ENCODE data around the gene CHRNA7. TPM values are rescaled to one million over a fixed set of nuclear protein-coding genes. Genes with fewer than 3 reads are reported as not detected.

CHRNA7 gene
- total and polyA plus RNA-seq, 9 of the 15 experiments (the other 6 are each of a cell fraction or from before 2014, with no cell fraction given) = 0.04 TPM; not detected in 8

DNA sequence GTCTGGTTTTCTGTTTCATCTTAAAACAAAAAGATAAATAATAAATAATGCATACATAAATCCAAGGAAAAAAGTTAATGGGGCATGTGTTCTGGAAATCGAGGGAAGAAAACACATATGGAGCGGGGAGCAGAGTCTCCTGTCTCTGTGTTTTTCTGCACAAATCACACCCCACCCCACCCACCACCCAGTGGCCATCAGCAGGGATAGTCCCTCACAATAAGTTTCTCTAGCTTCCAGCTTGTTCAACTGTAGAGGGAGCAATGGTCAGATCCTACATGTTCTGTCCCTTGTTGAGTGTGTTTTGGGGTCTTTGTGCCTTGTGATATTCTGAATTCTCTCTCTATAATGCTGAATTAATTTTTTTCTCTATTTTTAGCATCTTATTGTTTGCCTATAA lies 26.8 kb upstream of the CHRNA7 start:
- Histone ChIP-seq H3K9me1 (ENCODE audit: control insufficient read depth, insufficient read depth, low read length) (no peaks in the 10 kb centered on the region), H3K79me2 (ENCODE audit: control insufficient read depth, insufficient read depth, low read length) (no peaks in the 10 kb centered on the region), H2AFZ (ENCODE audit: low read depth, low read length) (no peak overlapping the region), H3K27me3 (ENCODE audit: control insufficient read depth in 2 of 2, insufficient read depth in 2 of 2, low read length in 2 of 2) (no peaks in the 10 kb centered on the region), H3K4me2 (ENCODE audit: insufficient read depth, low read length) (no peak overlapping the region), H3K4me1 (replicated peaks in 1 of 2; ENCODE audit: control insufficient read depth in 2 of 2, insufficient read depth in 2 of 2, low read length in 2 of 2) (no peaks in the 10 kb centered on the region), H3K36me3 (ENCODE audit: control insufficient read depth, insufficient read depth, low read length) (no peaks in the 10 kb centered on the region), H4K20me1 (replicated peaks; ENCODE audit: control insufficient read depth, insufficient read depth, low read length) (no peaks in the 10 kb centered on the region; the same call in 1 of the 2 replicates), H3K4me3 (no peak overlapping the region), H3K9ac (ENCODE audit: insufficient read depth in 1 of 2, low read depth in 2 of 2, low read length in 2 of 2) (no peak overlapping the region), H3K27ac (ENCODE audit: extremely low read depth, low read depth, low read length) (no peak overlapping the region), H3K9me3 (replicated peaks; ENCODE audit: control insufficient read depth, insufficient read depth, low read depth, low read length) (no peaks in the 10 kb centered on the region)
- ChIA-PET CTCF (ENCODE audit: low intra/inter-chr PET ratio) (no interaction called here), POLR2A (no interaction called here)
- no TSS peak for BruUV-seq (replicated peaks)
- intact Hi-C loops (cut with micrococcal nuclease) = no loop called here
- FAIRE-seq (no peak), DNase-seq (ENCODE audit: extremely low read depth in 1 of 4, low spot score in 3 of 4) (peak in 1 of 4 experiments; percentile 1), ATAC-seq (no peak)
- in situ Hi-C loops (cut with MboI) = no loop called here
- TF ChIP-seq CTCF (IDR thresholded peaks at IDR 0.05 in 2 of 3, conservative IDR thresholded peaks at IDR 0.05 in 1 of 3; ENCODE audit: insufficient read depth in 2 of 3, low read depth in 1 of 3, low read length in 3 of 3) (peak in 1 of 3 experiments; percentile 25; a peak in 1 of 6 replicates), HDAC1 (IDR thresholded peaks at IDR 0.05) (no peak)
- WGBS (ENCODE audit: insufficient coverage, low coverage, missing lambda C conversion rate) = 0% methylated on average over 2 of the region's 2 CpGs

- ChIA-PET POLR2A (no interaction called here), CTCF (ENCODE audit: low intra/inter-chr PET ratio) (no interaction called here)
- DNase-seq (ENCODE audit: extremely low read depth in 1 of 4, low spot score in 3 of 4) (no peak), ATAC-seq (no peak), FAIRE-seq (no peak)
- H4K20me1 ChIP-seq (replicated peaks; ENCODE audit: control insufficient read depth, insufficient read depth, low read length) = no peaks in the 10 kb centered on the region; the same call in 1 of the 2 replicates
- no peaks in the 10 kb centered on the region for H3K36me3 ChIP-seq (ENCODE audit: control insufficient read depth, insufficient read depth, low read length)
- 0% methylated on average over 2 of the region's 2 CpGs for WGBS (ENCODE audit: insufficient coverage, low coverage, missing lambda C conversion rate)
- no peak overlapping the region for H3K4me2 ChIP-seq (ENCODE audit: insufficient read depth, low read length)
- no peak for TF ChIP-seq ZNF3 (CRISPR knock-in tag; IDR thresholded peaks at IDR 0.05)
- peak; percentile 85 for TF ChIP-seq MAFG (tag; conservative IDR thresholded peaks at IDR 0.05)
- TF ChIP-seq C11orf30 (IDR thresholded peaks at IDR 0.05; ENCODE audit: low read depth) = peak; percentile 67; the same call in 1 of the 2 replicates
- TF ChIP-seq NFE2L1 (tag; IDR thresholded peaks at IDR 0.05; ENCODE audit: borderline replicate concordance, low read depth) = 0 out of 2 replicates have a peak, but pooled peaks have one; percentile 12
- TF ChIP-seq PTBP1 (IDR thresholded peaks at IDR 0.05; ENCODE audit: low read depth, low read length) = no peak
- peak; percentile 89 for TF ChIP-seq ZNF316 (IDR thresholded peaks at IDR 0.05)
- peak; percentile 92 for TF ChIP-seq MAFF (IDR thresholded peaks at IDR 0.05; ENCODE audit: low read length)
- TF ChIP-seq MAFK (IDR thresholded peaks at IDR 0.05; ENCODE audit: low read length) = peak; percentile 94
- no peak for TF ChIP-seq POLR2A (conservative IDR thresholded peaks at IDR 0.05)
- TF ChIP-seq MXD1 (CRISPR knock-in tag; IDR thresholded peaks at IDR 0.05; ENCODE audit: borderline replicate concordance, poor library complexity, severe bottlenecking) = no peak
- peak; percentile 36; the same call in 1 of the 2 replicates for TF ChIP-seq NFE2 (IDR thresholded peaks at IDR 0.05; ENCODE audit: low read depth)
- TF ChIP-seq TAF7 (tag; IDR thresholded peaks at IDR 0.05) = no peak
- H3K79me2 ChIP-seq (ENCODE audit: control insufficient read depth, insufficient read depth, low read length) = no peaks in the 10 kb centered on the region
- no TSS peak for BruUV-seq (replicated peaks)
- intact Hi-C loops (cut with micrococcal nuclease) = no loop called here
- no peaks in the 10 kb centered on the region for H3K9me3 ChIP-seq (replicated peaks; ENCODE audit: control insufficient read depth, insufficient read depth, low read depth, low read length)
- in situ Hi-C loops (cut with MboI) = no loop called here
- H3K4me1 ChIP-seq (replicated peaks in 1 of 2; ENCODE audit: control insufficient read depth in 2 of 2, insufficient read depth in 2 of 2, low read length in 2 of 2) = no peaks in the 10 kb centered on the region
- H3K27me3 ChIP-seq (ENCODE audit: control insufficient read depth in 2 of 2, insufficient read depth in 2 of 2, low read length in 2 of 2) = no peaks in the 10 kb centered on the region
- H3K9me1 ChIP-seq (ENCODE audit: control insufficient read depth, insufficient read depth, low read length) = no peaks in the 10 kb centered on the region
- H3K27ac ChIP-seq (ENCODE audit: extremely low read depth, low read depth, low read length) = no peak overlapping the region
- H2AFZ ChIP-seq (ENCODE audit: low read depth, low read length) = no peak overlapping the region
- H3K9ac ChIP-seq (ENCODE audit: insufficient read depth in 1 of 2, low read depth in 2 of 2, low read length in 2 of 2) = no peak overlapping the region
- no peak overlapping the region for H3K4me3 ChIP-seq
Measured at GRCh38 chr15:32004249-32004648, 26.1 kb upstream of the CHRNA7 start.

All from K562 (cell line).